GM19099 (cell line): ENCODE measurements around the gene CLHC1.
A peak's percentile ranks its signal among the peaks of the same experiment; 100 is the strongest.

ENCODE experiments used
- POLR2A ChIP-seq: IDR thresholded peaks from 3 replicates; pipeline ENCODE4 v1.6.1; 2011; ENCODE audit warnings: low read depth; ENCODE audit not compliant: insufficient read length; ENCODE audit errors: extremely low read depth

CLHC1 gene

GRCh38 chr2:55142518-55142917, 89.6 kb downstream of the CLHC1 start:
- TF ChIP-seq POLR2A, result no peak

GRCh38 chr2:55141572-55142413, 90.3 kb downstream of the CLHC1 start:
- TF ChIP-seq POLR2A, result no peak

GRCh38 chr2:55140316-55141219, 91.5 kb downstream of the CLHC1 start:
- TF ChIP-seq POLR2A, result no peak

- TF ChIP-seq POLR2A, result no peak
Measured at GRCh38 chr2:55139305-55139704, 92.8 kb downstream of the CLHC1 start.

GRCh38 chr2:55138882-55139229, 93.2 kb downstream of the CLHC1 start:
- no peak for TF ChIP-seq POLR2A

GRCh38 chr2:55138014-55138881, 93.8 kb downstream of the CLHC1 start:
- no peak for TF ChIP-seq POLR2A

GRCh38 chr2:55137024-55137958, 94.8 kb downstream of the CLHC1 start:
- TF ChIP-seq POLR2A, result no peak

GRCh38 chr2:55136138-55136541, 96.0 kb downstream of the CLHC1 start:
- TF ChIP-seq POLR2A, result no peak

- TF ChIP-seq POLR2A, result no peak
Measured at GRCh38 chr2:55135491-55135890, 96.6 kb downstream of the CLHC1 start.

GRCh38 chr2:55134316-55134706, 97.8 kb downstream of the CLHC1 start:
- no peak for TF ChIP-seq POLR2A

GRCh38 chr2:55133467-55134315, 98.4 kb downstream of the CLHC1 start:
- peak; percentile 47 for TF ChIP-seq POLR2A

GRCh38 chr2:55130849-55131248, 101.2 kb downstream of the CLHC1 start:
- no peak for TF ChIP-seq POLR2A
